K562 (cell line): Measurements from ENCODE around the gene TMEM132D. TPM values are rescaled to one million over a fixed set of nuclear protein-coding genes. Genes with fewer than 3 reads are reported as not detected.
A peak's percentile ranks its signal among the peaks of the same experiment; 100 is the strongest.

Experiments used
- ATAC-seq: fragments of 200-7000 bp; cut with Tn5 transposase; 3 replicates; pipeline ENCODE4 v1.9.1; 2020; ENCODE audit warnings: moderate library complexity
- BruUV-seq: library from RNA; stranded (reverse); fragments of 400-500 nt; replicated peaks from 2 replicates; lab custom pipeline; 2021; lab: Mats Ljungman, UMichigan
- CTCF ChIA-PET: fragments of 300-600 bp; formaldehyde crosslinking; extraction: SDS; loops from one replicate; lab custom pipeline; 2021; ENCODE audit warnings: low intra/inter-chr PET ratio; lab: Yijun Ruan, JAX
- POLR2A ChIA-PET: fragments of 300-600, 350-650 bp; sonication (Branson Sonifier 250); formaldehyde crosslinking; extraction: SDS; loops from one replicate; lab custom pipeline; 2021; ENCODE audit warnings: antibody characterized with exemption, inconsistent platforms; lab: Yijun Ruan, JAX
- DNase-seq, 4 experiments: peaks; one replicate each; pipeline versions ENCODE4 v3.0.0 to v3.0.0-alpha.2; 2011 to 2018; ENCODE audit warnings: low spot score in 3 of 4, mixed read lengths in 3 of 4; ENCODE audit errors: extremely low read depth in 1 of 4
- FAIRE-seq: peaks from 2 replicates; lab custom pipeline; 2011; peaks lifted over from hg19 to GRCh38; lab: Jason Lieb, UNC
- H2AFZ ChIP-seq: 2 replicates; pipeline ENCODE4 v1.6.0; 2011; ENCODE audit warnings: low read depth, low read length, control low read depth, inconsistent platforms
- H3K27ac ChIP-seq: fragments of 200-600 bp; 3 replicates; pipeline ENCODE4 v1.8.0; 2011; ENCODE audit warnings: low read depth, mild to moderate bottlenecking, control low read depth, inconsistent platforms, low read length, moderate library complexity, mixed read lengths; ENCODE audit errors: extremely low read depth
- H3K27me3 ChIP-seq, 2 experiments: fragments of 300-600 bp in 1 of 2; 2 replicates in 1 of 2; 3 replicates in 1 of 2; pipeline versions ENCODE4 v1.6.0 to v1.8.0; 2011; ENCODE audit warnings: inconsistent platforms in 2 of 2, low read length in 2 of 2, mild to moderate bottlenecking in 1 of 2, mixed read lengths in 1 of 2, moderate library complexity in 1 of 2; ENCODE audit not compliant: control insufficient read depth in 2 of 2, insufficient read depth in 2 of 2
- H3K36me3 ChIP-seq: fragments of 300-600 bp; 3 replicates; pipeline ENCODE4 v1.8.0; 2011; ENCODE audit warnings: mild to moderate bottlenecking, low read length, inconsistent platforms; ENCODE audit not compliant: control insufficient read depth, insufficient read depth
- H3K4me1 ChIP-seq, 2 experiments: fragments of 200-600 bp in 1 of 2; replicated peaks in 1 of 2; 2 replicates in 1 of 2; 3 replicates in 1 of 2; pipeline versions ENCODE4 v1.5.1 to v1.8.0; 2011; ENCODE audit warnings: inconsistent platforms in 2 of 2, low read length in 2 of 2, mild to moderate bottlenecking in 1 of 2, mixed read lengths in 1 of 2, moderate library complexity in 1 of 2; ENCODE audit not compliant: control insufficient read depth in 2 of 2, insufficient read depth in 2 of 2
- H3K4me2 ChIP-seq: 2 replicates; pipeline ENCODE4 v1.6.1; 2011; ENCODE audit warnings: low read length, control low read depth, inconsistent platforms, mixed read lengths; ENCODE audit not compliant: insufficient read depth
- H3K4me3 ChIP-seq: fragments of 200-600 bp; sonication (generic), shearing (Covaris generic); 2 replicates; pipeline ENCODE4 v1.5.1; 2016; ENCODE audit warnings: control low read depth, inconsistent platforms
- H3K79me2 ChIP-seq: fragments of 200-600 bp; 3 replicates; pipeline ENCODE4 v1.8.0; 2011; ENCODE audit warnings: low read length, inconsistent platforms; ENCODE audit not compliant: control insufficient read depth, insufficient read depth
- H3K9ac ChIP-seq, 2 experiments: 2 replicates each; pipeline versions ENCODE4 v1.6.0 to v1.6.1; 2011; ENCODE audit warnings: low read depth in 2 of 2, low read length in 2 of 2, control low read depth in 1 of 2, inconsistent platforms in 1 of 2, mild to moderate bottlenecking in 1 of 2, mixed read lengths in 1 of 2; ENCODE audit not compliant: insufficient read depth in 1 of 2
- H3K9me1 ChIP-seq: one replicate; pipeline ENCODE4 v1.6.0; 2011; ENCODE audit warnings: inconsistent platforms, mild to moderate bottlenecking, low read length, moderate library complexity; ENCODE audit not compliant: control insufficient read depth, insufficient read depth
- H3K9me3 ChIP-seq: replicated peaks from 2 replicates; pipeline ENCODE4 v1.5.1; 2011; ENCODE audit warnings: low read depth, low read length, inconsistent platforms; ENCODE audit not compliant: control insufficient read depth, insufficient read depth
- H4K20me1 ChIP-seq: replicated peaks from 2 replicates; pipeline ENCODE4 v1.6.1; 2011; ENCODE audit warnings: low read length, inconsistent platforms, mixed read lengths; ENCODE audit not compliant: control insufficient read depth, insufficient read depth
- BHLHE40 ChIP-seq: IDR thresholded peaks from 2 replicates; pipeline ENCODE4 v1.6.1; 2011; ENCODE audit warnings: low read length, improper control_type of control experiment
- C11orf30 ChIP-seq: fragments of 450-650 bp; IDR thresholded peaks from 2 replicates; pipeline ENCODE4 v1.6.1; 2016; ENCODE audit warnings: low read depth, mild to moderate bottlenecking
- EZH2 ChIP-seq: IDR thresholded peaks from 2 replicates; pipeline ENCODE4 v1.6.1; 2012; ENCODE audit warnings: low read depth, mild to moderate bottlenecking, inconsistent platforms, low read length, borderline replicate concordance
- HDAC2 ChIP-seq: fragments of 450-650 bp; IDR thresholded peaks from 2 replicates; pipeline ENCODE4 v1.6.1; 2016; ENCODE audit warnings: mild to moderate bottlenecking
- KLF6 ChIP-seq: fragments of 250-450 bp; sonication (Bioruptor Pico); IDR thresholded peaks from 2 replicates; pipeline ENCODE4 v1.4.0; 2020; ENCODE audit warnings: mild to moderate bottlenecking, moderate library complexity, borderline replicate concordance
- MAFF ChIP-seq: IDR thresholded peaks from 2 replicates; pipeline ENCODE4 v1.6.1; 2012; ENCODE audit warnings: low read length, improper control_type of control experiment
- MAFG ChIP-seq: fragments of 450-650 bp; conservative IDR thresholded peaks from 2 replicates; pipeline ENCODE4 v1.6.1; 2016; ENCODE audit warnings: missing genetic modification characterization, missing compliant biosample characterization
- MAFK ChIP-seq: IDR thresholded peaks from 2 replicates; pipeline ENCODE4 v1.6.1; 2011; ENCODE audit warnings: low read length, improper control_type of control experiment
- NFE2 ChIP-seq: IDR thresholded peaks from 2 replicates; pipeline ENCODE4 v1.6.1; 2014; ENCODE audit warnings: antibody characterized with exemption, low read depth
- NFE2L1 ChIP-seq: fragments of 450-650 bp; IDR thresholded peaks from 2 replicates; pipeline ENCODE4 v1.6.1; 2016; ENCODE audit warnings: missing genetic modification characterization, low read depth, mild to moderate bottlenecking, missing compliant biosample characterization, moderate library complexity, borderline replicate concordance
- PHF20 ChIP-seq: fragments of 450-650 bp; IDR thresholded peaks from 2 replicates; pipeline ENCODE4 v1.6.1; 2018; ENCODE audit not compliant: partially characterized antibody
- RFX1 ChIP-seq: fragments of 450-650 bp; IDR thresholded peaks from 2 replicates; pipeline ENCODE4 v1.6.1; 2016; ENCODE audit warnings: mild to moderate bottlenecking, moderate library complexity
- RUNX1 ChIP-seq: sonication (generic); IDR thresholded peaks from 2 replicates; pipeline ENCODE4 v1.6.1; 2016; ENCODE audit warnings: antibody characterized with exemption, low read depth
- XRCC3 ChIP-seq: fragments of 450-650 bp; IDR thresholded peaks from 2 replicates; pipeline ENCODE4 v1.6.1; 2017; ENCODE audit warnings: mild to moderate bottlenecking, moderate library complexity
- ZNF232 ChIP-seq: sonication (generic); formaldehyde crosslinking; IDR thresholded peaks from 2 replicates; pipeline ENCODE4 v1.8.0; 2022; ENCODE audit warnings: mild to moderate bottlenecking, missing genetic modification reagents
- ZNF316 ChIP-seq: fragments of 450-650 bp; IDR thresholded peaks from 2 replicates; pipeline ENCODE4 v1.6.1; 2016
- WGBS: fragments of 100-300 bp; shearing (Covaris generic); methylation state at CpG from one replicate; pipeline ENCODE4 v1.1.6; 2016; ENCODE audit warnings: low coverage, mixed read lengths; ENCODE audit not compliant: insufficient coverage; ENCODE audit errors: missing lambda C conversion rate; 5-methylcytosine and 5-hydroxymethylcytosine counted together
- in situ Hi-C: fragments of 300-500 bp; cut with MboI; formaldehyde crosslinking; loops from 4 replicates; pipeline ENCODE4 v1.15.0; 2018; ENCODE audit warnings: inconsistent platforms, mixed read lengths
- intact Hi-C: fragments of 100-400 bp; cut with micrococcal nuclease; formaldehyde crosslinking; loops from 2 replicates; pipeline ENCODE4 v1.14.2; 2022
- polyA plus RNA-seq, 8 experiments: library from polyadenylated mRNA; depleted of rRNA in 4 of 8; stranded (reverse) in 5 of 8; unstranded in 3 of 8; fragments of >200 nt; fragmentation: Nextera tagmentation in 2 of 8; fragmentation: Illumina TruSeq in 1 of 8; extraction: Ambion mirVana in 2 of 8; extraction: Trizol in 1 of 8; gene quantifications; 2 replicates each; pipeline versions ENCODE4 v1.2.1 to v1.2.3, GENCODE V29; 2011 to 2014; ENCODE audit warnings: inconsistent platforms in 1 of 8, missing spikeins in 1 of 8
- total RNA-seq, 7 experiments: library from RNA; depleted of rRNA in 6 of 7; stranded (reverse); fragments of >200 nt in 6 of 7; fragmentation: Illumina TruSeq in 2 of 7; extraction: Trizol in 2 of 7; gene quantifications; 2 replicates each; pipeline versions ENCODE4 v1.2.1 to v1.2.3, GENCODE V29; 2011 to 2021; ENCODE audit warnings: low replicate concordance in 1 of 7
- TF ChIP-seq, protein P1 (sequence below): sonication (generic); formaldehyde crosslinking; IDR thresholded peaks from 2 replicates; pipeline ENCODE4 v1.8.0; 2022; ENCODE audit warnings: missing genetic modification reagents, mild to moderate bottlenecking, borderline replicate concordance

Gene TMEM132D
- total and polyA plus RNA-seq, 9 of the 15 experiments (the other 6 are each of a cell fraction or from before 2014, with no cell fraction given), result not detected

DNA sequence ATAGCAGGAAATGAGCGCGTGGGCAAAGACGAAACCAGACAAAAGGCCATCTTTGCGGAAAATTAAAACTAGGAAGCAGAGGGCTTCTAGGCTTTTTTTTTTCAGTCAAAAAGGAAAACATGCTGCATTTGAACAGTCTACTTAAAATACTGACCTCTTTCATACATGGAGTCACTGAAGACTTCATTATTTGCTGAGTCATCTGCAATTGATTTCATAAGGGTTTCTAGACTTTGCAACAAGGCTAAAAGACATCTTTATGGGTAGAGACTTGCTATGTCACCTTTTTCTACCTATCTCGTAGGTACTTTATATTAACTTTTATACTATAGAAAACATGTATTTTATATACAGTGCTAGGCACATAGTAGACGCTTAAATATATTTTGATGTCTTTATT lies 238.4 kb downstream of the TMEM132D start:
- in situ Hi-C loops, result no loop called here
- intact Hi-C loops, result no loop called here

More for the DNA sequence above, 238.4 kb downstream of the TMEM132D start:
- no peaks in the 10 kb centered on the region for H3K9me1 ChIP-seq
- H3K4me2 ChIP-seq, result no peak overlapping the region
- DNase-seq (no peak), FAIRE-seq (no peak), ATAC-seq (no peak)
- H3K4me3 ChIP-seq, result no peak overlapping the region
- WGBS, result 45% methylated on average over 6 of the region's 6 CpGs
- no peak overlapping the region for H2AFZ ChIP-seq
- H3K9me3 ChIP-seq, result no peaks in the 10 kb centered on the region
- H3K27ac ChIP-seq, result no peak overlapping the region
- no peaks in the 10 kb centered on the region for H3K36me3 ChIP-seq
- H3K9ac ChIP-seq, result no peak overlapping the region
- peaks cover 1 to 8% of the 10 kb centered on the region in 2 experiments; a peak in 4 of 5 replicates for H3K4me1 ChIP-seq
- ChIA-PET POLR2A (no interaction called here), CTCF (no interaction called here)
- no TSS peak for BruUV-seq
- no peaks in the 10 kb centered on the region for H4K20me1 ChIP-seq
- H3K27me3 ChIP-seq, result no peaks in the 10 kb centered on the region
- no peak for TF ChIP-seq BHLHE40
- TF ChIP-seq, protein P1, sequence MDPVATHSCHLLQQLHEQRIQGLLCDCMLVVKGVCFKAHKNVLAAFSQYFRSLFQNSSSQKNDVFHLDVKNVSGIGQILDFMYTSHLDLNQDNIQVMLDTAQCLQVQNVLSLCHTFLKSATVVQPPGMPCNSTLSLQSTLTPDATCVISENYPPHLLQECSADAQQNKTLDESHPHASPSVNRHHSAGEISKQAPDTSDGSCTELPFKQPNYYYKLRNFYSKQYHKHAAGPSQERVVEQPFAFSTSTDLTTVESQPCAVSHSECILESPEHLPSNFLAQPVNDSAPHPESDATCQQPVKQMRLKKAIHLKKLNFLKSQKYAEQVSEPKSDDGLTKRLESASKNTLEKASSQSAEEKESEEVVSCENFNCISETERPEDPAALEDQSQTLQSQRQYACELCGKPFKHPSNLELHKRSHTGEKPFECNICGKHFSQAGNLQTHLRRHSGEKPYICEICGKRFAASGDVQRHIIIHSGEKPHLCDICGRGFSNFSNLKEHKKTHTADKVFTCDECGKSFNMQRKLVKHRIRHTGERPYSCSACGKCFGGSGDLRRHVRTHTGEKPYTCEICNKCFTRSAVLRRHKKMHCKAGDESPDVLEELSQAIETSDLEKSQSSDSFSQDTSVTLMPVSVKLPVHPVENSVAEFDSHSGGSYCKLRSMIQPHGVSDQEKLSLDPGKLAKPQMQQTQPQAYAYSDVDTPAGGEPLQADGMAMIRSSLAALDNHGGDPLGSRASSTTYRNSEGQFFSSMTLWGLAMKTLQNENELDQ (CRISPR knock-in tag), result no peak
- TF ChIP-seq RFX1, result no peak
- TF ChIP-seq MAFF, result peak; percentile 87
- TF ChIP-seq NFE2, result peak; percentile 62
- peak; percentile 52; the same call in 1 of the 2 replicates for TF ChIP-seq NFE2L1 (tag)
- TF ChIP-seq KLF6 (CRISPR knock-in tag), result no peak
- TF ChIP-seq ZNF232 (CRISPR knock-in tag), result no peak
- TF ChIP-seq PHF20, result no peak
- no peak for TF ChIP-seq HDAC2
- peak; percentile 90 for TF ChIP-seq MAFG (tag)
- TF ChIP-seq MAFK, result peak; percentile 84
- TF ChIP-seq C11orf30, result peak; percentile 60; the same call in 1 of the 2 replicates
- TF ChIP-seq EZH2, result no peak
- TF ChIP-seq RUNX1, result no peak
- TF ChIP-seq XRCC3, result no peak
- TF ChIP-seq ZNF316, result peak; percentile 77
- H3K79me2 ChIP-seq, result no peaks in the 10 kb centered on the region
